ENCODE results near the gene PKD2.

DNA sequence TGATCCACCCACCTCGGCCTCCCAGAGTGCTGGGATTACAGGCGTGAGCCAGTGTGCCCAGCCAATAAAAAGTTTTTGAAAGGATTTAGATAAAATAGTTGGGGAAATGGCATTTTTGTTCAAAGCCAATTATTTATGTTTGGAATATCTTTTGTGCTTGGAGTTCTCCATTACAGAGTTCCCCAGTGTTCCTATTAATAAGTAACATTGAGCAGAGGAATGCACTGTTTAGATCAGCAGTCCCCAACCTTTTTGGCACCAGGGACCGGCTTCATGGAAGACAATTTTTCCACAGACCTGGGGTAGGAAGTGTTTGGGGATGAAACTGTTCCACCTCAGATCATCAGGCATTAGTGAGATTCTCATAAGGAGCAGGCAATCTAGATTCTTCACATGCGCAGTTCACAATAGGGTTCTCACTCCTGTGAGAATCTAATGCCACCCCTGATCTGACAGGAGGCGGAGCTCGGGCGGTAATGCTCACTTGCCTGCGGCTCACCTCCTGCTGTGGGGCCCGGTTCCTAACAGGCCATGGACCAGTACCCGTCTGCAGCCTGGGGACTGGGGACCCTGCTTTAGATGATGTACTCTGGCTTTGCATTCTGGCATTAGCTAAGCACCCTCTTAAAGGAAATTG, 8.3 kb downstream of the PKD2 start:
- TF ChIP-seq TAF1 (IDR thresholded peaks at IDR 0.05; ENCODE audit: low read depth) (no peak), POLR2AphosphoS5 (IDR thresholded peaks at IDR 0.05) (no peak), MXI1 (conservative IDR thresholded peaks at IDR 0.05; ENCODE audit: poor library complexity, severe bottlenecking) (no peak), EZH2 (IDR thresholded peaks at IDR 0.05; ENCODE audit: borderline replicate concordance, insufficient read depth, low read length, poor library complexity, severe bottlenecking) (no peak), EP300 (conservative IDR thresholded peaks at IDR 0.05; ENCODE audit: poor library complexity, severe bottlenecking) (no peak)
- TF ChIP-seq, protein P1, sequence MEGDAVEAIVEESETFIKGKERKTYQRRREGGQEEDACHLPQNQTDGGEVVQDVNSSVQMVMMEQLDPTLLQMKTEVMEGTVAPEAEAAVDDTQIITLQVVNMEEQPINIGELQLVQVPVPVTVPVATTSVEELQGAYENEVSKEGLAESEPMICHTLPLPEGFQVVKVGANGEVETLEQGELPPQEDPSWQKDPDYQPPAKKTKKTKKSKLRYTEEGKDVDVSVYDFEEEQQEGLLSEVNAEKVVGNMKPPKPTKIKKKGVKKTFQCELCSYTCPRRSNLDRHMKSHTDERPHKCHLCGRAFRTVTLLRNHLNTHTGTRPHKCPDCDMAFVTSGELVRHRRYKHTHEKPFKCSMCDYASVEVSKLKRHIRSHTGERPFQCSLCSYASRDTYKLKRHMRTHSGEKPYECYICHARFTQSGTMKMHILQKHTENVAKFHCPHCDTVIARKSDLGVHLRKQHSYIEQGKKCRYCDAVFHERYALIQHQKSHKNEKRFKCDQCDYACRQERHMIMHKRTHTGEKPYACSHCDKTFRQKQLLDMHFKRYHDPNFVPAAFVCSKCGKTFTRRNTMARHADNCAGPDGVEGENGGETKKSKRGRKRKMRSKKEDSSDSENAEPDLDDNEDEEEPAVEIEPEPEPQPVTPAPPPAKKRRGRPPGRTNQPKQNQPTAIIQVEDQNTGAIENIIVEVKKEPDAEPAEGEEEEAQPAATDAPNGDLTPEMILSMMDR (IDR thresholded peaks at IDR 0.05; ENCODE audit: poor library complexity, severe bottlenecking) = no peak
- TF ChIP-seq, protein P2, sequence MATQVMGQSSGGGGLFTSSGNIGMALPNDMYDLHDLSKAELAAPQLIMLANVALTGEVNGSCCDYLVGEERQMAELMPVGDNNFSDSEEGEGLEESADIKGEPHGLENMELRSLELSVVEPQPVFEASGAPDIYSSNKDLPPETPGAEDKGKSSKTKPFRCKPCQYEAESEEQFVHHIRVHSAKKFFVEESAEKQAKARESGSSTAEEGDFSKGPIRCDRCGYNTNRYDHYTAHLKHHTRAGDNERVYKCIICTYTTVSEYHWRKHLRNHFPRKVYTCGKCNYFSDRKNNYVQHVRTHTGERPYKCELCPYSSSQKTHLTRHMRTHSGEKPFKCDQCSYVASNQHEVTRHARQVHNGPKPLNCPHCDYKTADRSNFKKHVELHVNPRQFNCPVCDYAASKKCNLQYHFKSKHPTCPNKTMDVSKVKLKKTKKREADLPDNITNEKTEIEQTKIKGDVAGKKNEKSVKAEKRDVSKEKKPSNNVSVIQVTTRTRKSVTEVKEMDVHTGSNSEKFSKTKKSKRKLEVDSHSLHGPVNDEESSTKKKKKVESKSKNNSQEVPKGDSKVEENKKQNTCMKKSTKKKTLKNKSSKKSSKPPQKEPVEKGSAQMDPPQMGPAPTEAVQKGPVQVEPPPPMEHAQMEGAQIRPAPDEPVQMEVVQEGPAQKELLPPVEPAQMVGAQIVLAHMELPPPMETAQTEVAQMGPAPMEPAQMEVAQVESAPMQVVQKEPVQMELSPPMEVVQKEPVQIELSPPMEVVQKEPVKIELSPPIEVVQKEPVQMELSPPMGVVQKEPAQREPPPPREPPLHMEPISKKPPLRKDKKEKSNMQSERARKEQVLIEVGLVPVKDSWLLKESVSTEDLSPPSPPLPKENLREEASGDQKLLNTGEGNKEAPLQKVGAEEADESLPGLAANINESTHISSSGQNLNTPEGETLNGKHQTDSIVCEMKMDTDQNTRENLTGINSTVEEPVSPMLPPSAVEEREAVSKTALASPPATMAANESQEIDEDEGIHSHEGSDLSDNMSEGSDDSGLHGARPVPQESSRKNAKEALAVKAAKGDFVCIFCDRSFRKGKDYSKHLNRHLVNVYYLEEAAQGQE (IDR thresholded peaks at IDR 0.05; ENCODE audit: borderline replicate concordance) = no peak

Data from neural cell (in vitro differentiated cells).